SK-N-SH treated with all-trans-retinoic acid at 6 μM for 48 hours (cell line): Measurements from ENCODE around the gene GRM3.

ENCODE experiments used
- ATAC-seq: fragments of 200-7000 bp; cut with Tn5 transposase; 3 replicates; pipeline ENCODE4 v1.9.1; 2020; ENCODE audit warnings: mild to moderate bottlenecking, moderate library complexity
- ARNTL ChIP-seq: fragments of 450-650 bp; formaldehyde crosslinking; IDR thresholded peaks from 2 replicates; pipeline ENCODE4 v1.5.0; 2020; ENCODE audit warnings: low read depth, mild to moderate bottlenecking, moderate library complexity, borderline replicate concordance
- BACH2 ChIP-seq: fragments of 250-450 bp; sonication (Bioruptor Pico); IDR thresholded peaks from 2 replicates; pipeline ENCODE4 v1.9.0; 2021; ENCODE audit warnings: mild to moderate bottlenecking, borderline replicate concordance
- CREB5 ChIP-seq: fragments of 250-450 bp; sonication (Bioruptor Pico); IDR thresholded peaks from 2 replicates; pipeline ENCODE4 v1.5.1; 2020; ENCODE audit warnings: low read depth, mild to moderate bottlenecking, moderate library complexity
- CSDC2 ChIP-seq: fragments of 250-450 bp; sonication (Bioruptor Pico); IDR thresholded peaks from 2 replicates; pipeline ENCODE4 v1.5.0; 2020; ENCODE audit warnings: mild to moderate bottlenecking, moderate library complexity
- CSRNP3 ChIP-seq: fragments of 250-450 bp; sonication (Bioruptor Pico); IDR thresholded peaks from 2 replicates; pipeline ENCODE4 v1.5.1; 2021; ENCODE audit warnings: mild to moderate bottlenecking, moderate library complexity
- ESRRG ChIP-seq: fragments of 250-450 bp; sonication (Bioruptor Pico); IDR thresholded peaks from 2 replicates; pipeline ENCODE4 v1.6.1; 2021; ENCODE audit warnings: mild to moderate bottlenecking
- GLIS3 ChIP-seq: fragments of 250-450 bp; sonication (Bioruptor Pico); IDR thresholded peaks from 2 replicates; pipeline ENCODE4 v1.5.0; 2020; ENCODE audit warnings: mild to moderate bottlenecking, moderate library complexity
- ISL1 ChIP-seq: fragments of 250-450 bp; sonication (Bioruptor Pico); IDR thresholded peaks from 2 replicates; pipeline ENCODE4 v2.1.2; 2022; ENCODE audit warnings: mild to moderate bottlenecking, moderate library complexity
- OSR1 ChIP-seq: fragments of 250-450 bp; sonication (Bioruptor Pico); IDR thresholded peaks from 2 replicates; pipeline ENCODE4 v1.8.0; 2022; ENCODE audit warnings: moderate library complexity, mild to moderate bottlenecking, inconsistent platforms
- PATZ1 ChIP-seq: fragments of 250-450 bp; sonication (Bioruptor Pico); IDR thresholded peaks from 2 replicates; pipeline ENCODE4 v1.8.0; 2020; ENCODE audit warnings: mild to moderate bottlenecking, moderate library complexity, borderline replicate concordance
- PPARA ChIP-seq: fragments of 250-450 bp; sonication (Bioruptor Pico); IDR thresholded peaks from 2 replicates; pipeline ENCODE4 v1.5.0; 2020; ENCODE audit warnings: mild to moderate bottlenecking, borderline replicate concordance
- RARB ChIP-seq: fragments of 250-450 bp; sonication (Bioruptor Pico); IDR thresholded peaks from 2 replicates; pipeline ENCODE4 v1.8.0; 2021; ENCODE audit warnings: mild to moderate bottlenecking, moderate library complexity
- SNAI2 ChIP-seq: fragments of 250-450 bp; sonication (Bioruptor Pico); IDR thresholded peaks from 2 replicates; pipeline ENCODE4 v1.5.0; 2020; ENCODE audit warnings: mild to moderate bottlenecking, moderate library complexity
- TCF4 ChIP-seq: fragments of 250-450 bp; sonication (Bioruptor Pico); IDR thresholded peaks from 2 replicates; pipeline ENCODE4 v1.8.0; 2021; ENCODE audit warnings: mild to moderate bottlenecking, moderate library complexity, borderline replicate concordance
- TOX ChIP-seq: fragments of 250-450 bp; sonication (Bioruptor Pico); IDR thresholded peaks from 2 replicates; pipeline ENCODE4 v1.8.0; 2021; ENCODE audit warnings: mild to moderate bottlenecking, moderate library complexity, borderline replicate concordance
- TSHZ2 ChIP-seq: fragments of 250-450 bp; sonication (Bioruptor Pico); IDR thresholded peaks from 2 replicates; pipeline ENCODE4 v1.5.0; 2020; ENCODE audit warnings: mild to moderate bottlenecking, moderate library complexity
- ZFP3 ChIP-seq: fragments of 250-450 bp; sonication (Bioruptor Pico); IDR thresholded peaks from 2 replicates; pipeline ENCODE4 v1.5.0; 2020; ENCODE audit warnings: mild to moderate bottlenecking, moderate library complexity
- ZFP30 ChIP-seq: fragments of 450-650 bp; formaldehyde crosslinking; IDR thresholded peaks from 2 replicates; pipeline ENCODE4 v1.5.0; 2022; ENCODE audit warnings: mild to moderate bottlenecking, moderate library complexity
- ZNF565 ChIP-seq: fragments of 450-650 bp; formaldehyde crosslinking; conservative IDR thresholded peaks from 2 replicates; pipeline ENCODE4 v1.5.0; 2020; ENCODE audit warnings: low read depth, mild to moderate bottlenecking, moderate library complexity
- ZNF8 ChIP-seq: fragments of 450-650 bp; formaldehyde crosslinking; IDR thresholded peaks from 2 replicates; pipeline ENCODE4 v1.5.0; 2020; ENCODE audit warnings: mild to moderate bottlenecking, moderate library complexity

Gene GRM3

GRCh38 chr7:86647385-86648094, 3.8 kb downstream of the GRM3 start:
- no peak for ATAC-seq
- TF ChIP-seq BACH2 (no peak), RARB (CRISPR knock-in tag) (no peak), CREB5 (CRISPR knock-in tag) (no peak), ZFP30 (CRISPR knock-in tag) (no peak), CSDC2 (CRISPR knock-in tag) (no peak), TCF4 (no peak), OSR1 (CRISPR knock-in tag) (no peak), CSRNP3 (CRISPR knock-in tag) (no peak), PATZ1 (CRISPR knock-in tag) (no peak), ZNF8 (CRISPR knock-in tag) (no peak), PPARA (no peak), ARNTL (no peak)

GRCh38 chr7:86648169-86648568, 4.5 kb downstream of the GRM3 start:
- ATAC-seq, result no peak
- no peak for TF ChIP-seq ZNF565 (CRISPR knock-in tag)
- TF ChIP-seq CSRNP3 (CRISPR knock-in tag), result no peak
- no peak for TF ChIP-seq SNAI2
- no peak for TF ChIP-seq ZFP30 (CRISPR knock-in tag)
- no peak for TF ChIP-seq ISL1 (CRISPR knock-in tag)
- TF ChIP-seq TSHZ2 (CRISPR knock-in tag), result no peak
- no peak for TF ChIP-seq ARNTL
- no peak for TF ChIP-seq TOX (CRISPR knock-in tag)
- no peak for TF ChIP-seq ESRRG (CRISPR knock-in tag)
- TF ChIP-seq RARB (CRISPR knock-in tag), result no peak
- TF ChIP-seq PPARA, result no peak
- TF ChIP-seq BACH2, result no peak
- no peak for TF ChIP-seq ZFP3 (CRISPR knock-in tag)
- TF ChIP-seq OSR1 (CRISPR knock-in tag), result no peak
- TF ChIP-seq ZNF8 (CRISPR knock-in tag), result no peak
- no peak for TF ChIP-seq TCF4

GRCh38 chr7:86653919-86654659, 10.4 kb downstream of the GRM3 start:
- no peak for TF ChIP-seq ZFP30 (CRISPR knock-in tag)
- TF ChIP-seq ZFP3 (CRISPR knock-in tag), result no peak
- no peak for TF ChIP-seq BACH2
- no peak for TF ChIP-seq TCF4
- TF ChIP-seq GLIS3 (CRISPR knock-in tag), result no peak
- no peak; the same call in 2 of the 3 replicates for ATAC-seq
